Measurements from ENCODE around the gene PIGP.

DNA sequence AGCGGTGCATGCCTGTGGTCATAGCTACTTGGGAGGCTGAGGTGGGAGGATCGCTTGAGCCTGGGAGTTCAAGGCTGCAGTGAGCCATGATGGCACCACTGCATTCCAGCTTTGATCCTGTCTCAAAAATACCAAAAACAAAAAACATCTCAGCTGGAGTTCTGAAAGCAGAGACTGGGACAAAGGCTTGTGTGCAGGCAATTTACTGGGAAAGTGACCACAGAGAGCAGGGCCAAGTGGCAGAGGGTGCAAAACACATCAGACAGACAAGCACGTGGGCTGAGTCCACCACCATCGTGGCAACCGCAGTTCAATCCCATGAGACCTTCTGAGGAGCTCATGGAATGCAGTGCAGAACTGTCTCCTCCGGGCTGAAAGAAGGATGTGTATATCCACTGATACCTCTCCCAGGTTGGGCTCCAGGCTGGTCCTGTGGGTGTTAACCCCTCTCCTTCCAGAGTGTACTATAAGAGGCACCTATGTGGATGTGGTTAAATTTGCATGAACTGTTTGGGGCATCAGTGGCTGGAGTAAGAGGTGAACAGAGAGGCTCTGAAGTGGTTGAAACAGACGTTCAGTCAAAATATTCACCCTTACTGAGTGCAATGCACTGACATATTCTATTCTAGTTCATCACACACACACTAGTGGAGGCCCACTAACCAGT lies 10.8 kb downstream of the PIGP start:
- TF ChIP-seq, protein P1, sequence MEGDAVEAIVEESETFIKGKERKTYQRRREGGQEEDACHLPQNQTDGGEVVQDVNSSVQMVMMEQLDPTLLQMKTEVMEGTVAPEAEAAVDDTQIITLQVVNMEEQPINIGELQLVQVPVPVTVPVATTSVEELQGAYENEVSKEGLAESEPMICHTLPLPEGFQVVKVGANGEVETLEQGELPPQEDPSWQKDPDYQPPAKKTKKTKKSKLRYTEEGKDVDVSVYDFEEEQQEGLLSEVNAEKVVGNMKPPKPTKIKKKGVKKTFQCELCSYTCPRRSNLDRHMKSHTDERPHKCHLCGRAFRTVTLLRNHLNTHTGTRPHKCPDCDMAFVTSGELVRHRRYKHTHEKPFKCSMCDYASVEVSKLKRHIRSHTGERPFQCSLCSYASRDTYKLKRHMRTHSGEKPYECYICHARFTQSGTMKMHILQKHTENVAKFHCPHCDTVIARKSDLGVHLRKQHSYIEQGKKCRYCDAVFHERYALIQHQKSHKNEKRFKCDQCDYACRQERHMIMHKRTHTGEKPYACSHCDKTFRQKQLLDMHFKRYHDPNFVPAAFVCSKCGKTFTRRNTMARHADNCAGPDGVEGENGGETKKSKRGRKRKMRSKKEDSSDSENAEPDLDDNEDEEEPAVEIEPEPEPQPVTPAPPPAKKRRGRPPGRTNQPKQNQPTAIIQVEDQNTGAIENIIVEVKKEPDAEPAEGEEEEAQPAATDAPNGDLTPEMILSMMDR (IDR thresholded peaks at IDR 0.05; ENCODE audit: insufficient read depth, low read depth, low read length) = no peak
- TF ChIP-seq EZH2 (IDR thresholded peaks at IDR 0.05; ENCODE audit: insufficient read depth, low read length) = no peak
